Smooth muscle cell (in vitro differentiated cells): ENCODE results near the gene FBXW9. TPM values are rescaled to one million over a fixed set of nuclear protein-coding genes. Genes with fewer than 3 reads are reported as not detected.
"Not testable (repeated sequence)": the region's sequence is repeated elsewhere in the genome, so short reads cannot be mapped to it uniquely, and the experiment has no call there.

ENCODE experiments used
- DNase-seq: peaks from one replicate; lab custom pipeline; 2025; ENCODE audit not compliant: unreplicated experiment; lab: John Stamatoyannopoulos, UW
- H2AFZ ChIP-seq: fragments of 200-600 bp; sonication (generic); 2 replicates; pipeline ENCODE4 v1.6.0; 2016; ENCODE audit warnings: antibody characterized with exemption, low read depth, mild to moderate bottlenecking
- H3F3A ChIP-seq: fragments of 200-600 bp; sonication (generic); 2 replicates; pipeline ENCODE4 v1.6.0; 2017; ENCODE audit warnings: antibody characterized with exemption, low read depth
- H3K27ac ChIP-seq: fragments of 200-600 bp; sonication (generic); 2 replicates; pipeline ENCODE4 v1.5.1; 2016; ENCODE audit warnings: low read depth, mild to moderate bottlenecking
- H3K27me3 ChIP-seq: fragments of 200-600 bp; sonication (generic); 2 replicates; pipeline ENCODE4 v1.6.1; 2016; ENCODE audit warnings: low read depth, mild to moderate bottlenecking
- H3K36me3 ChIP-seq: fragments of 200-600 bp; sonication (generic); 2 replicates; pipeline ENCODE4 v1.5.1; 2016; ENCODE audit warnings: low read depth
- H3K4me1 ChIP-seq: fragments of 200-600 bp; sonication (generic); 2 replicates; pipeline ENCODE4 v1.5.1; 2016; ENCODE audit warnings: low read depth
- H3K4me2 ChIP-seq: fragments of 200-600 bp; sonication (generic); 2 replicates; pipeline ENCODE4 v1.6.0; 2016; ENCODE audit warnings: mild to moderate bottlenecking
- H3K4me3 ChIP-seq: fragments of 200-600 bp; sonication (generic); 2 replicates; pipeline ENCODE4 v1.5.1; 2016; ENCODE audit warnings: mild to moderate bottlenecking
- H3K79me2 ChIP-seq: fragments of 200-600 bp; sonication (generic); 2 replicates; pipeline ENCODE4 v1.6.0; 2016; ENCODE audit warnings: low read depth, mild to moderate bottlenecking
- H3K9ac ChIP-seq: fragments of 200-600 bp; sonication (generic); 2 replicates; pipeline ENCODE4 v1.6.0; 2016; ENCODE audit warnings: low read depth
- H3K9me3 ChIP-seq: fragments of 200-600 bp; sonication (generic); replicated peaks from 2 replicates; pipeline ENCODE4 v1.5.1; 2016; ENCODE audit warnings: low read depth
- H4K20me1 ChIP-seq: fragments of 200-600 bp; sonication (generic); 2 replicates; pipeline ENCODE4 v1.6.0; 2016; ENCODE audit warnings: low read depth
- WGBS: methylation state at CpG from one replicate; pipeline ENCODE4 v1.1.7; 2016; ENCODE audit warnings: low lambda C conversion rate; 5-methylcytosine and 5-hydroxymethylcytosine counted together
- polyA plus RNA-seq: library from polyadenylated mRNA; unstranded; fragments of >200 nt; fragmentation: Nextera tagmentation; extraction: Ambion mirVana; gene quantifications from 2 replicates; pipeline ENCODE4 v1.2.1, GENCODE V29; 2016
- total RNA-seq: library from RNA; depleted of rRNA; stranded (reverse); fragments of >200 nt; gene quantifications from 2 replicates; pipeline ENCODE4 v1.2.3, GENCODE V29; 2014
- TF ChIP-seq, protein P1 (sequence below): fragments of 200-600 bp; sonication (generic); IDR thresholded peaks from 2 replicates; pipeline ENCODE4 v1.5.1; 2017; ENCODE audit warnings: borderline replicate concordance, mild to moderate bottlenecking, antibody characterized with exemption; ENCODE audit not compliant: insufficient read depth, poor library complexity, severe bottlenecking

The FBXW9 gene
- total and polyA plus RNA-seq, 2 experiments from 2014 or later, result 9.1 to 17.3 TPM

GRCh38 chr19:12730064-12730463 lies 33.6 kb upstream of the FBXW9 start:
- H3K79me2 ChIP-seq, result peaks cover 47% of the 10 kb centered on the region
- H3K9me3 ChIP-seq, result no peaks in the 10 kb centered on the region

DNA sequence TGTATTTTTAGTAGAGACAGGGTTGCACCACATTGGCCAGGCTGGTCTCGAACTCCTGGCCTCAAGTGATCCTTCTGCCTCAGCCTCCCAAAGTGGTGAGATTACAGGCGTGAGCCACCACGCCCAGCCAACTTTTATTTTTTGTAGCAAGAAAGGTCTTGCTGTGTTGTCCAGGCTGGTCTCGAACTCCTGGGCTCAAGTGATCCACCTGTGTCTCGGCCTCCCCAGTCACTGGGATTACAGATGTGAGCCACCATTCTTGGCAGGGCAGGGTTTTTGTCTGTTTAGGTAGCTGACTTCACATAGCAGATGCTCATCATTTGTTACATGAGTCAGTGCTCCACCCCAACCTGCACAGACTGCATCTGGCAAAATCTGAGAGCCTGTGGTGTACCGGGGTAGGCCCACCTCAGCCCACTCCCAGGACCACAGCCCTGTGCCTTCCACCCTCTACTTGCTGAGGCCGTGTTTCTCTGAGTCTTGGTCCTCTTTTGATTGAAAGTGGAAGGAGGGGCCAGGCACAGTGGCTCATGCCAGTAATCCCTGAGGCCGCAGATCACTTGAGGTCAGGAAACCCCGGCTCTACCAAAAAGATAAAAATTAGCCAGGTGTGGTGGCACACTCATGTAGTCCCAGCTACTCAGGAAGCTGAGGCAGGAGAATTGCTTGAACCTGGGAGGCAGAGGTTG lies 31.5 kb upstream of the FBXW9 start:
- no peaks in the 10 kb centered on the region for H3F3A ChIP-seq
- H3K4me3 ChIP-seq, result no peak overlapping the region
- TF ChIP-seq, protein P1, sequence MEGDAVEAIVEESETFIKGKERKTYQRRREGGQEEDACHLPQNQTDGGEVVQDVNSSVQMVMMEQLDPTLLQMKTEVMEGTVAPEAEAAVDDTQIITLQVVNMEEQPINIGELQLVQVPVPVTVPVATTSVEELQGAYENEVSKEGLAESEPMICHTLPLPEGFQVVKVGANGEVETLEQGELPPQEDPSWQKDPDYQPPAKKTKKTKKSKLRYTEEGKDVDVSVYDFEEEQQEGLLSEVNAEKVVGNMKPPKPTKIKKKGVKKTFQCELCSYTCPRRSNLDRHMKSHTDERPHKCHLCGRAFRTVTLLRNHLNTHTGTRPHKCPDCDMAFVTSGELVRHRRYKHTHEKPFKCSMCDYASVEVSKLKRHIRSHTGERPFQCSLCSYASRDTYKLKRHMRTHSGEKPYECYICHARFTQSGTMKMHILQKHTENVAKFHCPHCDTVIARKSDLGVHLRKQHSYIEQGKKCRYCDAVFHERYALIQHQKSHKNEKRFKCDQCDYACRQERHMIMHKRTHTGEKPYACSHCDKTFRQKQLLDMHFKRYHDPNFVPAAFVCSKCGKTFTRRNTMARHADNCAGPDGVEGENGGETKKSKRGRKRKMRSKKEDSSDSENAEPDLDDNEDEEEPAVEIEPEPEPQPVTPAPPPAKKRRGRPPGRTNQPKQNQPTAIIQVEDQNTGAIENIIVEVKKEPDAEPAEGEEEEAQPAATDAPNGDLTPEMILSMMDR, result no peak
- no peaks in the 10 kb centered on the region for H3K27me3 ChIP-seq
- H3K79me2 ChIP-seq, result peaks cover 31% of the 10 kb centered on the region
- H3K9ac ChIP-seq, result no peak overlapping the region
- H3K9me3 ChIP-seq, result no peaks in the 10 kb centered on the region
- 95% methylated on average over 9 of the region's 9 CpGs for WGBS
- H3K4me1 ChIP-seq, result peaks cover 7% of the 10 kb centered on the region
- no peak overlapping the region for H3K27ac ChIP-seq
- no peak overlapping the region for H3K4me2 ChIP-seq
- H4K20me1 ChIP-seq, result peaks cover 33% of the 10 kb centered on the region
- no peak for DNase-seq
- no peak overlapping the region for H2AFZ ChIP-seq
- no peaks in the 10 kb centered on the region for H3K36me3 ChIP-seq

More at GRCh38 chr19:12730064-12730463, 33.6 kb upstream of the FBXW9 start:
- Histone ChIP-seq H3K27me3 (no peaks in the 10 kb centered on the region), H3K9ac (no peak overlapping the region), H3K27ac (no peak overlapping the region), H2AFZ (no peak overlapping the region), H3K4me1 (peaks cover 11% of the 10 kb centered on the region), H3K4me3 (no peak overlapping the region), H4K20me1 (peaks cover 44% of the 10 kb centered on the region), H3K36me3 (no peaks in the 10 kb centered on the region), H3F3A (peaks cover 5% of the 10 kb centered on the region), H3K4me2 (no peak overlapping the region)
- DNase-seq, result no peak
- TF ChIP-seq, protein P1, result no peak
- 97% methylated on average over 3 of the region's 3 CpGs for WGBS

GRCh38 chr19:12726988-12727316 lies 30.5 kb upstream of the FBXW9 start:
- Histone ChIP-seq H4K20me1 (peaks cover 23% of the 10 kb centered on the region), H3K79me2 (peaks cover 23% of the 10 kb centered on the region), H3K36me3 (no peaks in the 10 kb centered on the region), H3K4me2 (no peak overlapping the region), H3K4me3 (no peak overlapping the region), H3K9me3 (no peaks in the 10 kb centered on the region), H3K4me1 (no peaks in the 10 kb centered on the region), H3F3A (no peaks in the 10 kb centered on the region), H3K27ac (no peak overlapping the region), H2AFZ (no peak overlapping the region), H3K27me3 (no peaks in the 10 kb centered on the region), H3K9ac (no peak overlapping the region)
- 90% methylated on average over 2 of the region's 2 CpGs for WGBS
- DNase-seq, result no peak
- TF ChIP-seq, protein P1, result no peak

- not testable (repeated sequence) for H2AFZ ChIP-seq, H3K4me3 ChIP-seq, H3K4me2 ChIP-seq, H3K9me3 ChIP-seq, DNase-seq, H3K36me3 ChIP-seq, H3K9ac ChIP-seq, H3F3A ChIP-seq, H3K27me3 ChIP-seq, H3K27ac ChIP-seq, H3K4me1 ChIP-seq
- peaks cover 12% of the 10 kb centered on the region for H4K20me1 ChIP-seq
- peaks cover 22% of the 10 kb centered on the region for H3K79me2 ChIP-seq
- 93% methylated on average over 10 of the region's 10 CpGs for WGBS
Measured at GRCh38 chr19:12725612-12726011, 29.2 kb upstream of the FBXW9 start.
